Measurements from ENCODE around the gene NOP14. TPM values are rescaled to one million over a fixed set of nuclear protein-coding genes. Genes with fewer than 3 reads are reported as not detected.
A peak's percentile ranks its signal among the peaks of the same experiment; 100 is the strongest.
"Not testable (repeated sequence)": the region's sequence is repeated elsewhere in the genome, so short reads cannot be mapped to it uniquely, and the experiment has no call there.

The NOP14 gene
- total RNA-seq, 1 donor from 2014 or later = 12.3 TPM

DNA sequence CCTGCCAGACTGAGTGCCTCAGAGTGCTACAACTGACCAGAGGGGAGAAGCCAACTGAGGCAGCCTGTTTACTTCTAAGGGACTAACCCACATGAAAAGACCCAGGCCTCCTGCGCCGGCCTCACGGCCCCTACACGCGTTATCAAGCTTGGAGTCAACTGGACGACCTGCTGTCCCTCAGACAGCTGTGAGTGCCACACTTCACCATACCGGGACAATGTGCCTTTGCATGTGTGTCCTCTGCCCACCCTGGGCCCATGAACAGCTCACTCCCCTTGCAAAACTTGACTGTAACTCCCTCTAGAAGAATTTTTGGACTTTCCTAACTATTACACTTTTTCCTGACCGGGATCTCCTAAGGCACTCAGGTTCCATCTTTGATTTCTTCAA is 1.8 kb downstream of the NOP14 start:
- no peak for TF ChIP-seq CTCF (IDR thresholded peaks at IDR 0.05)
- H3K4me1 ChIP-seq = peaks cover 3 to 12% of the 10 kb centered on the region in 2 donors
- no peak for DNase-seq (ENCODE audit: low spot score in 2 of 2)
- intact Hi-C loops (cut with DNase I) = loop anchor here (5.0 to 10.0 kb wide), 3 partner anchors 497 to 1107 kb away; partner anchors contain the start of genes HAUS3, LETM1, POLN and RNF4
- peaks cover 14 to 22% of the 10 kb centered on the region in 2 donors for H3K36me3 ChIP-seq
- no peaks in the 10 kb centered on the region for H3K9me3 ChIP-seq
- H3K27ac ChIP-seq = no peak overlapping the region
- no peaks in the 10 kb centered on the region for H3K27me3 ChIP-seq
- H3K4me3 ChIP-seq = peak overlapping the region; percentile 88 to 94

- H3K27me3 ChIP-seq; DNase-seq (ENCODE audit: low spot score in 2 of 2); H3K4me3 ChIP-seq; H3K9me3 ChIP-seq; H3K27ac ChIP-seq: not testable (repeated sequence)
- peaks cover 3 to 12% of the 10 kb centered on the region in 2 donors for H3K4me1 ChIP-seq
- intact Hi-C loops (cut with DNase I) = loop anchor here (5.0 to 10.0 kb wide), 3 partner anchors 496 to 1106 kb away; partner anchors contain the start of genes HAUS3, LETM1, POLN and RNF4
- H3K36me3 ChIP-seq = peaks cover 20 to 32% of the 10 kb centered on the region in 2 donors
Measured at GRCh38 chr4:2960450-2960849, 2.8 kb downstream of the NOP14 start.

DNA sequence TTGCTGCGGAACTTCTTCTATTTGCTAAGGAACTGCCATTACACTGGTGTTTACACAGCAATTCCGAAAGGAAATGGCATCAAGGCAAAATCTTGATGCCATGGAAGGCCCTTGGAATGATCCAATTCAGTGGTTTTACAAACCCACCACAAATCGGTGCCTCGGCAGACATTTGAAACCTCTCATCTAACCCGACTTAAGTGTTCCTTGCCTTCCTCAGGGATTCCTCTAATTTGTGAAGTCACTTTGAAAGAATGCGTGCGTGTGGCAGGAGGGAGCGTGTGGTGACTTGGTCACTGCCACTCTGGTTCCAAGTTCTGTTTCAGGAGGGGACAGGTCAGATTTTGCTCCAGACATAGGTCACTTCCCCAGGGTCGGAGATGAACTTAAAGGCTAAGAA is 4.8 kb downstream of the NOP14 start:
- H3K4me1 ChIP-seq = peaks cover 3 to 8% of the 10 kb centered on the region in 2 donors
- H3K9me3 ChIP-seq = no peaks in the 10 kb centered on the region
- H3K27ac ChIP-seq = no peak overlapping the region
- peak in 1 of 2 donors; percentile 56 for DNase-seq (ENCODE audit: low spot score in 2 of 2)
- TF ChIP-seq CTCF (IDR thresholded peaks at IDR 0.05) = no peak
- intact Hi-C loops (cut with DNase I) = no loop called here
- H3K4me3 ChIP-seq = no peak overlapping the region
- H3K27me3 ChIP-seq = no peaks in the 10 kb centered on the region
- H3K36me3 ChIP-seq = peaks cover 29 to 48% of the 10 kb centered on the region in 2 donors

GRCh38 chr4:2955186-2956044 is 7.8 kb downstream of the NOP14 start:
- intact Hi-C loops (cut with DNase I); H3K4me3 ChIP-seq; H3K4me1 ChIP-seq; H3K9me3 ChIP-seq; H3K27me3 ChIP-seq; H3K27ac ChIP-seq; DNase-seq (ENCODE audit: low spot score in 2 of 2): not testable (repeated sequence)
- H3K36me3 ChIP-seq = peaks cover 58 to 78% of the 10 kb centered on the region in 2 donors
- peak in 1 of 3 experiments; percentile 12 for TF ChIP-seq CTCF (IDR thresholded peaks at IDR 0.05)

- no peaks in the 10 kb centered on the region for H3K9me3 ChIP-seq
- H3K4me3 ChIP-seq = no peak overlapping the region
- no peak for TF ChIP-seq CTCF (IDR thresholded peaks at IDR 0.05)
- H3K27me3 ChIP-seq = no peaks in the 10 kb centered on the region
- H3K36me3 ChIP-seq = peaks cover 64 to 86% of the 10 kb centered on the region in 2 donors
- no peaks in the 10 kb centered on the region for H3K4me1 ChIP-seq
- intact Hi-C loops (cut with DNase I) = no loop called here
- no peak overlapping the region for H3K27ac ChIP-seq
- DNase-seq (ENCODE audit: low spot score in 2 of 2) = no peak
Measured at GRCh38 chr4:2954358-2955185, 8.6 kb downstream of the NOP14 start.
